ENCODE data around the gene TLE1.
"Not testable (repeated sequence)": the region's sequence is repeated elsewhere in the genome, so short reads cannot be mapped to it uniquely, and the experiment has no call there.

GRCh38 chr9:81688262-81689092, 870 bp downstream of the TLE1 start:
- TF ChIP-seq CTCF (IDR thresholded peaks at IDR 0.05; ENCODE audit: low read depth, low read length); POLR2A (IDR thresholded peaks at IDR 0.05; ENCODE audit: extremely low read depth, insufficient read length): not testable (repeated sequence)

Data from NB4 (cell line).